ENCODE results near the gene RBM19.

GRCh38 chr12:113996026-113996425 is 29.9 kb upstream of the RBM19 start:
- TF ChIP-seq CTCF (IDR thresholded peaks at IDR 0.05) (no peak), POLR2A (IDR thresholded peaks at IDR 0.05) (no peak)

All from heart left ventricle (tissue), 13 donors.